Left ventricle myocardium inferior (tissue), 1 donor: Measurements from ENCODE around the gene HDAC7. TPM values are rescaled to one million over a fixed set of nuclear protein-coding genes. Genes with fewer than 3 reads are reported as not detected.
"Not testable (repeated sequence)": the region's sequence is repeated elsewhere in the genome, so short reads cannot be mapped to it uniquely, and the experiment has no call there.

Experiments used
- DNase-seq: peaks from one replicate; pipeline ENCODE4 v3.0.0-alpha.2; 2020
- H3K27ac ChIP-seq: fragments of 200-600 bp; replicated peaks from 2 replicates; pipeline ENCODE4 v1.8.0; 2021
- H3K27me3 ChIP-seq: fragments of 200-600 bp; 2 replicates; pipeline ENCODE4 v1.8.0; 2021; ENCODE audit warnings: low read depth
- H3K36me3 ChIP-seq: fragments of 200-600 bp; 2 replicates; pipeline ENCODE4 v1.8.0; 2021
- H3K4me1 ChIP-seq: fragments of 200-600 bp; 2 replicates; pipeline ENCODE4 v1.8.0; 2021
- H3K4me3 ChIP-seq: fragments of 200-600 bp; 2 replicates; pipeline ENCODE4 v1.8.0; 2021; ENCODE audit warnings: mild to moderate bottlenecking, moderate library complexity
- H3K9me3 ChIP-seq: fragments of 200-600 bp; replicated peaks from 2 replicates; pipeline ENCODE4 v1.8.0; 2021
- intact Hi-C: fragments of 100-400 bp; cut with micrococcal nuclease; formaldehyde crosslinking; loops from one replicate; pipeline ENCODE4 v1.11.0; 2022
- total RNA-seq: library from RNA; stranded (reverse); fragmentation: NEBNext Ultra II Directional; extraction: Animal tissue kit (Norgen Biotek cat#: 25700); gene quantifications from one replicate; pipeline ENCODE4 v1.2.1, GENCODE V29; 2021
- TF ChIP-seq, protein P1 (sequence below): fragments of 200-600 bp; IDR thresholded peaks from 2 replicates; pipeline ENCODE4 v1.8.0; 2021; ENCODE audit warnings: antibody characterized with exemption, mild to moderate bottlenecking, borderline replicate concordance
- donor health status: DM: no; HTN: yes; CAD: no; lungs with severe emphysema.

Gene HDAC7
- total RNA-seq, 1 donor from 2014 or later = 47.1 TPM

- no peak overlapping the region for H3K4me3 ChIP-seq
Observed at GRCh38 chr12:47848853-47849252, 29.1 kb upstream of the HDAC7 start.

DNA sequence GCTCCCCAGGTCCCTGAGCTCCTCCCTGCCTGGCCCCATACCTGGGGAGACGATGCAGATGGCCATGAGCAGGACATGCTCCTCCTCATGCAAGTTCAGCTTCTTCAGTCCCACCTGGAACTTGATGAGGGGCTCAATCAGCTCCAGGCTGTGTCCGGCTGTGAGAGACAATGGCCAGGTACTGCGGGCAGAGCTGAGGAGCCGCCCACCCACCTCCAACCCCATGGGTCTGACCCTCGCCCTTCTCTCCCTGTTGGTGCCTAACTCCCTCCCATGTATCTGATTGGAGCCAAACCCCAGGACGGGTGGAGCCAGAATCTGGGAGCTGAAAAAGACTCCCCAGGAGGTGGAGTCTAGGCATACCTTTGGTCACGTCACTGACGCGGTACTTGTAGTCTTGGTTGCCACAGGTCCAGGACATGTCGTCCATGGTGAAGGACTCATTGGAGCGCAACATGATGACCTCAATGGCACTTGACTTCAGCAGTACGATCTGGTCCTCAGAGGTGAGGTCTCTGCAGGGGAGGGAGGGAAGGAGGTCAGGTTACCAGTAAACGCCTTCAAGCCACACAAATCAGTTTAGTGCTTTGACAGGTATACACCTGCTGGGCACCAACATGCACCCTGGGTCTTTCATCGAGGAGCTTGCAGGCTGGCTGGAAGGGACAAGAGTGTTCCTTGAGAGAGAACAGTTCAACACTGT lies 26.7 kb upstream of the HDAC7 start:
- TF ChIP-seq, protein P1, sequence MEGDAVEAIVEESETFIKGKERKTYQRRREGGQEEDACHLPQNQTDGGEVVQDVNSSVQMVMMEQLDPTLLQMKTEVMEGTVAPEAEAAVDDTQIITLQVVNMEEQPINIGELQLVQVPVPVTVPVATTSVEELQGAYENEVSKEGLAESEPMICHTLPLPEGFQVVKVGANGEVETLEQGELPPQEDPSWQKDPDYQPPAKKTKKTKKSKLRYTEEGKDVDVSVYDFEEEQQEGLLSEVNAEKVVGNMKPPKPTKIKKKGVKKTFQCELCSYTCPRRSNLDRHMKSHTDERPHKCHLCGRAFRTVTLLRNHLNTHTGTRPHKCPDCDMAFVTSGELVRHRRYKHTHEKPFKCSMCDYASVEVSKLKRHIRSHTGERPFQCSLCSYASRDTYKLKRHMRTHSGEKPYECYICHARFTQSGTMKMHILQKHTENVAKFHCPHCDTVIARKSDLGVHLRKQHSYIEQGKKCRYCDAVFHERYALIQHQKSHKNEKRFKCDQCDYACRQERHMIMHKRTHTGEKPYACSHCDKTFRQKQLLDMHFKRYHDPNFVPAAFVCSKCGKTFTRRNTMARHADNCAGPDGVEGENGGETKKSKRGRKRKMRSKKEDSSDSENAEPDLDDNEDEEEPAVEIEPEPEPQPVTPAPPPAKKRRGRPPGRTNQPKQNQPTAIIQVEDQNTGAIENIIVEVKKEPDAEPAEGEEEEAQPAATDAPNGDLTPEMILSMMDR = no peak
- no peak for DNase-seq
- Histone ChIP-seq H3K36me3 (no peaks in the 10 kb centered on the region), H3K27ac (no peak overlapping the region), H3K27me3 (no peaks in the 10 kb centered on the region), H3K4me1 (no peaks in the 10 kb centered on the region), H3K4me3 (no peak overlapping the region), H3K9me3 (no peaks in the 10 kb centered on the region)
- intact Hi-C loops = no loop called here

More at GRCh38 chr12:47848853-47849252, 29.1 kb upstream of the HDAC7 start:
- intact Hi-C loops = no loop called here
- Histone ChIP-seq H3K4me1 (no peaks in the 10 kb centered on the region), H3K27me3 (no peaks in the 10 kb centered on the region), H3K9me3 (no peaks in the 10 kb centered on the region), H3K36me3 (no peaks in the 10 kb centered on the region), H3K27ac (no peak overlapping the region)
- DNase-seq = no peak
- TF ChIP-seq, protein P1 = no peak

DNA sequence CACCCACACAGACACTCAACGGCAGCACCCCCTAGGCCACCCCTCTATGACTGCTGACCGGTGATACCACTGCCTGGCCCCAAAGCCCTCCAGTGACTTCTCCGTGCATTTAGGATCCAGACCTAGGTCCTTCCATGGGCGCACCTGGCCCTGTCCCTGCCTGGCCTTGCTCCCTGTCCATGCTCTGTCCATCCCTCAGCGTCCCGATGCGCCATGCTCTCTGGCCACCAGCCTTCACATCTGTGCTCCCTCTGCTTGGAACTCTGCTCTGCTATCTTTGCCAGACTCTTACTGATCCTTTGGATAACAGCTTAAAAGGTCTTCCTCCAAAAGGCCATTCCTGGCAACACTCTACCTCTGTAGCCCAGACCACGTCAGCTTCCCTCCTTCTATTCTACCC lies 25.4 kb upstream of the HDAC7 start:
- intact Hi-C loops = no loop called here
- no peak for DNase-seq

DNA sequence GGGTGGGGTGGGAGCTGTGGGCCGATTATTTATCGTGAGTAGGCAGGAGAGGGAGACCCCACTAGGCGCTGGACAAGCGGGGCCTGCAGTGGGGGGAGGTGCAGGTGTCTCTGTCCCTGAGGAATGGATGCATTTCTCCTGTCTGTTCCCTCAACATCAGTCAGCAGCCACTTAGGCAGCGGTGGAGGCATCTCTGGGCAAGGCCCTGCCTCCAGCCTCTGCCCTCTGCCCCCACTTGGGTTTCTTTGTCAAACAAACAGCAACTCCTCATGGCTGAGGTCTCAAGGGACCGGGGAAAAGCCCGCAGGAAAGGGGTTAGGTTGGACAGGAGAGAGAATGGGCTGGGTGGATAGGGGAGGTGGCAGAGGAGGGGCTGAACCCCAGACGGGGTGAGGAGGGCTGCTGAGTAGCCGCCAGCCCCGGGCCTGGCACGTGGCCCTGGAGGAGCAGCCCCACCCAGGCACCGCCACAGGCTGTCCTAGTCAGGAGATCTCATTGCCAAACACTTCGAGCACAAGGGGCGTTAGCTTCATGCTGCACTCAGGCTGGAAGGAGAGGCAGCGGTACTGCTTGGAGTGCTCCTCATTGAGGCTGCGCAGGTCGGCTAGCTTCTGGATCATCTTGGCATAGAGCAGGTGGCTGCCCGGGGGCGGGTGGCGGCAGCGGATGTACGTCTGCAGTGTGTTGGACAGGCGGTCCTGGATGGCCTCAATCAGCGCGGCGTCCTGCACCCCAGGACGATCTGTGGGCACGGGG lies 24.7 kb upstream of the HDAC7 start:
- no peak for DNase-seq
- no peak overlapping the region for H3K4me3 ChIP-seq
- no peak overlapping the region for H3K27ac ChIP-seq
- no peaks in the 10 kb centered on the region for H3K4me1 ChIP-seq
- intact Hi-C loops = no loop called here
- no peaks in the 10 kb centered on the region for H3K27me3 ChIP-seq
- H3K36me3 ChIP-seq = no peaks in the 10 kb centered on the region
- TF ChIP-seq, protein P1 = no peak
- H3K9me3 ChIP-seq = no peaks in the 10 kb centered on the region

More for the DNA sequence above, 25.4 kb upstream of the HDAC7 start:
- Histone ChIP-seq H3K4me1 (no peaks in the 10 kb centered on the region), H3K36me3 (no peaks in the 10 kb centered on the region), H3K4me3 (no peak overlapping the region), H3K9me3 (no peaks in the 10 kb centered on the region), H3K27me3 (no peaks in the 10 kb centered on the region), H3K27ac (no peak overlapping the region)
- TF ChIP-seq, protein P1 = no peak

DNA sequence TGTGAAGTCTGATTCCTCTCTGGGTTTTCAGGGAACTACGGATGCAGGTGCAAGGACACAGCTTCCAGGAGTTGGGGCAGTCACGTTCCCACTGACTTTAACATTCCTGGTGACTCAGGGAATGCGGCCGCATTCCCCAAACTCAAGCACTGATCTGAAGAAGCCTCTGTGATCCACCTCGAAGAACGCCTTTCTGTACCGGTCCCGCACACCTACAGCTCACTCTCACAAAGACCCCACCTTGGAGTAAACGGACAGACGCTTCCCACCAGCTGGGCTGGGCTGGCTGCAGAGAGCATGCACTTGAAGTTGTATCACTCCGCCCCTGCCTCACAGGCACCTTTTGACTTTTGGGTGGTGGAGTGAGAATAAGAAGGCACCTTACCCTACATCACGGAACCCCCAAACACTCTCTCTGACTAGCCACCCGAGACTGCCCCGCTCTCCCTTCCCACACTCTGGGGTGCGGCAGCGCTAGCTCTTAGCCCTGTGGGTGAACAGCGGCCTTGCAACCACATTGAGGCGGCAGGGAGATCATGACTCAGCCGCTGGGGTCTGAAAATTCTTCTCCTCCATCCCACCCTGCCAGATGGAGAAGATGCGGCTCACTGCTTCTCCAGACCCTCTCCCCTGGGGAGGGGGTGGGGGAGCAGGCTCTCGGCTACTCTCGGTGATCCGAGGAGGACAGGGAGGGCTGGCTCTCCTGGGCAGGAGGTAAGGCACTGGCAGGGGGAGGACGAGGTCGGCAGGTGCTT lies 23.7 kb upstream of the HDAC7 start:
- TF ChIP-seq, protein P1 = no peak
- Histone ChIP-seq H3K4me3 (no peak overlapping the region), H3K27me3 (no peaks in the 10 kb centered on the region), H3K4me1 (peaks cover under 1% of the 10 kb centered on the region), H3K9me3 (no peaks in the 10 kb centered on the region), H3K27ac (no peak overlapping the region), H3K36me3 (no peaks in the 10 kb centered on the region)
- no peak for DNase-seq
- intact Hi-C loops = no loop called here

DNA sequence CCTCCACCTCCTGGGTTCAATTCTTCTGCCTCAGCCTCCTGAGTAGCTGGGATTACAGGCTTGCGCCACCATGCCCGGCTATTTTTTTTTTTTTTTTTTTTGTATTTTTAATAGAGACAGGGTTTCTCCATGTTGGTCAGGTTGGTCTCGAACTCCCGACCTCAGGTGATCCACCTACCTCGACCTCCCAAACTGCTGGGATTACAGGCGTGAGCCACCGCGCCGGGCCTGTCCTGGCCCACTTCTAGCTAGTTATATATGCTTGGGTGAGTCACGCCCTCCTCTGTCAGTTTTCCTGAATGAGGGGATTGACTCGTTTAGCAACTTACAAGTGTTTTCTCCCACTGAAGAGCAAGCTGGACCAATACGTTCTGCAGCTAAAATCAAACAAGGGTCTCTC lies 22.8 kb upstream of the HDAC7 start:
- DNase-seq, H3K4me1 ChIP-seq, intact Hi-C loops: not testable (repeated sequence)

More for the DNA sequence above, 22.8 kb upstream of the HDAC7 start:
- not testable (repeated sequence) for H3K9me3 ChIP-seq, H3K4me3 ChIP-seq, H3K36me3 ChIP-seq, H3K27ac ChIP-seq, H3K27me3 ChIP-seq
